Measurements from ENCODE around the gene GLIPR2.

DNA sequence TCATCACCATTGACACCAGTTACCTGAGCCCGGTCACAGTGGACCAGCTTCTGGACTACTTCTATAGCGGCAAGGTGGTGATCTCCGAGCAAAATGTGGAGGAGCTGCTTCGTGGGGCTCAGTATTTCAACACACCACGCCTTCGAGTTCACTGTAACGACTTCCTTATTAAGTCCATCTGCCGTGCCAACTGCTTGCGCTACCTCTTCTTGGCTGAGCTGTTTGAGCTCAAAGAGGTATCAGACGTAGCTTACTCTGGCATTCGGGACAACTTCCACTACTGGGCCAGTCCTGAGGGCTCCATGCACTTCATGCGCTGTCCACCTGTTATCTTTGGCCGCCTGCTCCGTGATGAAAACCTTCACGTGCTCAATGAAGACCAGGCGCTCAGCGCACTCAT is 33.2 kb downstream of the GLIPR2 start:
- no peak for TF ChIP-seq POLR2AphosphoS5 (IDR thresholded peaks at IDR 0.05; ENCODE audit: low read depth, low read length)
- TF ChIP-seq POLR2A (IDR thresholded peaks at IDR 0.05; ENCODE audit: low read depth, low read length) = no peak

All from GM12892 (cell line).